MG63 (cell line): ENCODE data around the gene RAP1A. TPM values are rescaled to one million over a fixed set of nuclear protein-coding genes. Genes with fewer than 3 reads are reported as not detected.

Experiments used
- DNase-seq: peaks from one replicate; pipeline ENCODE4 v3.0.0-alpha.2; 2020
- H3K27me3 ChIP-seq: fragments of 250-450 bp; sonication (Bioruptor Pico); 2 replicates; pipeline ENCODE4 v1.5.1; 2020; ENCODE audit warnings: mild to moderate bottlenecking, moderate library complexity
- H3K36me3 ChIP-seq: fragments of 250-450 bp; sonication (Bioruptor Pico); 2 replicates; pipeline ENCODE4 v1.5.1; 2020; ENCODE audit warnings: mild to moderate bottlenecking, moderate library complexity
- H3K4me3 ChIP-seq: fragments of 250-450 bp; sonication (Bioruptor Pico); 2 replicates; pipeline ENCODE4 v1.5.1; 2020; ENCODE audit warnings: mild to moderate bottlenecking, moderate library complexity
- H3K9me3 ChIP-seq: fragments of 250-450 bp; sonication (Bioruptor Pico); 2 replicates; pipeline ENCODE4 v1.5.1; 2020; ENCODE audit warnings: mild to moderate bottlenecking, moderate library complexity
- total RNA-seq: library from RNA; depleted of rRNA; stranded (reverse); fragments of >200 nt; shearing (Covaris generic); gene quantifications from 2 replicates; pipeline ENCODE4 v1.2.3, GENCODE V29; 2014; ENCODE audit warnings: low replicate concordance

The RAP1A gene
- total RNA-seq, 1 experiment from 2014 or later: 20.6 TPM

GRCh38 chr1:111709986-111710385 is 90.4 kb downstream of the RAP1A start:
- Histone ChIP-seq H3K9me3 (no peaks in the 10 kb centered on the region), H3K4me3 (no peak overlapping the region), H3K27me3 (no peaks in the 10 kb centered on the region), H3K36me3 (peaks cover 15% of the 10 kb centered on the region)
- DNase-seq: no peak

- Histone ChIP-seq H3K9me3 (no peaks in the 10 kb centered on the region), H3K27me3 (no peaks in the 10 kb centered on the region), H3K36me3 (peaks cover 8% of the 10 kb centered on the region; the same call in 1 of the 2 replicates), H3K4me3 (no peak overlapping the region)
- no peak for DNase-seq
Observed at GRCh38 chr1:111716333-111716732, 96.7 kb downstream of the RAP1A start.

- H3K4me3 ChIP-seq: no peak overlapping the region
- DNase-seq: no peak
- H3K9me3 ChIP-seq: no peaks in the 10 kb centered on the region
- no peaks in the 10 kb centered on the region for H3K27me3 ChIP-seq
- peaks cover 7% of the 10 kb centered on the region; the same call in 1 of the 2 replicates for H3K36me3 ChIP-seq
Observed at GRCh38 chr1:111717450-111717849, 97.9 kb downstream of the RAP1A start.

GRCh38 chr1:111719135-111719534 is 99.5 kb downstream of the RAP1A start:
- no peaks in the 10 kb centered on the region; the same call in 1 of the 2 replicates for H3K9me3 ChIP-seq
- DNase-seq: no peak
- H3K4me3 ChIP-seq: no peak overlapping the region
- H3K27me3 ChIP-seq: no peaks in the 10 kb centered on the region
- peaks cover 7% of the 10 kb centered on the region; the same call in 1 of the 2 replicates for H3K36me3 ChIP-seq

GRCh38 chr1:111719674-111720132 is 100.1 kb downstream of the RAP1A start:
- no peak overlapping the region for H3K4me3 ChIP-seq
- H3K9me3 ChIP-seq: no peaks in the 10 kb centered on the region; the same call in 1 of the 2 replicates
- peaks cover 7% of the 10 kb centered on the region; the same call in 1 of the 2 replicates for H3K36me3 ChIP-seq
- no peaks in the 10 kb centered on the region for H3K27me3 ChIP-seq
- no peak for DNase-seq

GRCh38 chr1:111720274-111720976 is 100.8 kb downstream of the RAP1A start:
- no peak for DNase-seq
- H3K4me3 ChIP-seq: no peak overlapping the region
- H3K27me3 ChIP-seq: no peaks in the 10 kb centered on the region

GRCh38 chr1:111720977-111721786 is 101.6 kb downstream of the RAP1A start:
- H3K27me3 ChIP-seq: no peaks in the 10 kb centered on the region
- no peaks in the 10 kb centered on the region; the same call in 1 of the 2 replicates for H3K9me3 ChIP-seq
- H3K36me3 ChIP-seq: no peaks in the 10 kb centered on the region
- DNase-seq: no peak
- H3K4me3 ChIP-seq: no peak overlapping the region

More at GRCh38 chr1:111720274-111720976, 100.8 kb downstream of the RAP1A start:
- Histone ChIP-seq H3K9me3 (no peaks in the 10 kb centered on the region; the same call in 1 of the 2 replicates), H3K36me3 (peaks cover 3% of the 10 kb centered on the region; the same call in 1 of the 2 replicates)

GRCh38 chr1:111723091-111723806 is 103.7 kb downstream of the RAP1A start:
- H3K4me3 ChIP-seq: no peak overlapping the region
- no peaks in the 10 kb centered on the region; the same call in 1 of the 2 replicates for H3K9me3 ChIP-seq
- no peak for DNase-seq

GRCh38 chr1:111723871-111724270 is 104.3 kb downstream of the RAP1A start:
- DNase-seq: no peak

More at GRCh38 chr1:111723091-111723806, 103.7 kb downstream of the RAP1A start:
- H3K27me3 ChIP-seq: no peaks in the 10 kb centered on the region
- no peaks in the 10 kb centered on the region for H3K36me3 ChIP-seq

GRCh38 chr1:111725192-111725591 is 105.6 kb downstream of the RAP1A start:
- no peak for DNase-seq
- H3K4me3 ChIP-seq: no peak overlapping the region
- H3K27me3 ChIP-seq: no peaks in the 10 kb centered on the region
- no peaks in the 10 kb centered on the region; the same call in 1 of the 2 replicates for H3K9me3 ChIP-seq
- no peaks in the 10 kb centered on the region for H3K36me3 ChIP-seq

More at GRCh38 chr1:111723871-111724270, 104.3 kb downstream of the RAP1A start:
- Histone ChIP-seq H3K4me3 (no peak overlapping the region), H3K9me3 (no peaks in the 10 kb centered on the region; the same call in 1 of the 2 replicates), H3K36me3 (no peaks in the 10 kb centered on the region), H3K27me3 (no peaks in the 10 kb centered on the region)

- DNase-seq: no peak
- no peak overlapping the region for H3K4me3 ChIP-seq
- H3K27me3 ChIP-seq: no peaks in the 10 kb centered on the region
- H3K36me3 ChIP-seq: no peaks in the 10 kb centered on the region
- no peaks in the 10 kb centered on the region; the same call in 1 of the 2 replicates for H3K9me3 ChIP-seq
Observed at GRCh38 chr1:111727056-111727455, 107.5 kb downstream of the RAP1A start.

- Histone ChIP-seq H3K36me3 (no peaks in the 10 kb centered on the region), H3K9me3 (no peaks in the 10 kb centered on the region), H3K4me3 (no peak overlapping the region), H3K27me3 (no peaks in the 10 kb centered on the region)
- DNase-seq: no peak
Observed at GRCh38 chr1:111729271-111729921, 109.8 kb downstream of the RAP1A start.

GRCh38 chr1:111729946-111730681 is 110.5 kb downstream of the RAP1A start:
- DNase-seq: no peak
- Histone ChIP-seq H3K9me3 (no peaks in the 10 kb centered on the region), H3K4me3 (no peak overlapping the region), H3K27me3 (no peaks in the 10 kb centered on the region), H3K36me3 (no peaks in the 10 kb centered on the region)

- Histone ChIP-seq H3K36me3 (no peaks in the 10 kb centered on the region), H3K27me3 (no peaks in the 10 kb centered on the region), H3K9me3 (no peaks in the 10 kb centered on the region), H3K4me3 (no peak overlapping the region)
- DNase-seq: no peak
Observed at GRCh38 chr1:111730706-111731105, 111.1 kb downstream of the RAP1A start.

GRCh38 chr1:111731956-111732355 is 112.4 kb downstream of the RAP1A start:
- Histone ChIP-seq H3K36me3 (no peaks in the 10 kb centered on the region), H3K27me3 (no peaks in the 10 kb centered on the region), H3K9me3 (no peaks in the 10 kb centered on the region), H3K4me3 (no peak overlapping the region)
- DNase-seq: no peak
